Panc1 (cell line): ENCODE data around the gene KMT5B. TPM values are rescaled to one million over a fixed set of nuclear protein-coding genes. Genes with fewer than 3 reads are reported as not detected.

Source experiments
- ATAC-seq: fragments of 200-7000 bp; cut with Tn5 transposase; 2 replicates; pipeline ENCODE4 v1.9.1; 2020; ENCODE audit warnings: mild to moderate bottlenecking, moderate library complexity
- BruUV-seq: library from RNA; stranded (reverse); fragments of 400-500 nt; replicated peaks from 2 replicates; lab custom pipeline; 2021; lab: Mats Ljungman, UMichigan
- CTCF ChIA-PET: fragments of 300-600 bp; sonication (Branson Sonifier 250); formaldehyde crosslinking; loops from one replicate; lab custom pipeline; 2022; ENCODE audit warnings: antibody characterized with exemption; lab: Charles Lee
- POLR2A ChIA-PET: fragments of 300-600 bp; sonication (Branson Sonifier 250); formaldehyde crosslinking; loops from one replicate; lab custom pipeline; 2022; ENCODE audit warnings: antibody characterized with exemption; lab: Charles Lee
- DNase-seq: peaks from one replicate; pipeline ENCODE4 v3.0.0-alpha.2; 2010; ENCODE audit warnings: low read depth, low spot score
- H3K27ac ChIP-seq: 2 replicates; pipeline ENCODE4 v1.5.1; 2011; ENCODE audit warnings: mild to moderate bottlenecking, low read length, inconsistent platforms
- H3K27me3 ChIP-seq: fragments of 200-500 bp; sonication (Bioruptor generic); 2 replicates; pipeline ENCODE4 v1.6.0; 2014; ENCODE audit warnings: low read length, inconsistent platforms; ENCODE audit not compliant: control insufficient read depth, insufficient read depth
- H3K36me3 ChIP-seq: fragments of 200-500 bp; sonication (Bioruptor generic); 2 replicates; pipeline ENCODE4 v1.5.1; 2014; ENCODE audit warnings: inconsistent platforms, mild to moderate bottlenecking, low read length, moderate library complexity; ENCODE audit not compliant: control insufficient read depth, insufficient read depth
- H3K4me1 ChIP-seq: 2 replicates; pipeline ENCODE4 v1.5.1; 2011; ENCODE audit warnings: inconsistent platforms, mild to moderate bottlenecking, low read length, moderate library complexity; ENCODE audit not compliant: control insufficient read depth, insufficient read depth
- H3K4me3 ChIP-seq, 2 experiments: 2 replicates each; pipeline ENCODE4 v1.5.1; 2011 to 2012; ENCODE audit warnings: low read depth in 2 of 2, low read length in 2 of 2, mild to moderate bottlenecking in 2 of 2, inconsistent platforms in 1 of 2, moderate library complexity in 1 of 2
- H3K9me3 ChIP-seq: fragments of 200-500 bp; sonication (Bioruptor generic); 2 replicates; pipeline ENCODE4 v1.5.1; 2014; ENCODE audit warnings: low read depth, mild to moderate bottlenecking, inconsistent platforms, low read length, moderate library complexity; ENCODE audit not compliant: control insufficient read depth, insufficient read depth
- CTCF ChIP-seq: fragments of 450-650 bp; IDR thresholded peaks from 2 replicates; pipeline ENCODE4 v1.5.1; 2017; ENCODE audit warnings: mild to moderate bottlenecking
- POLR2AphosphoS5 ChIP-seq: IDR thresholded peaks from 2 replicates; pipeline ENCODE4 v1.6.1; 2012; ENCODE audit warnings: mild to moderate bottlenecking, low read depth, low read length, moderate library complexity
- REST ChIP-seq, 2 experiments: IDR thresholded peaks; 2 replicates each; pipeline ENCODE4 v1.6.1; 2011 to 2012; ENCODE audit warnings: low read depth in 2 of 2, control low read depth in 1 of 2, low read length in 1 of 2, mild to moderate bottlenecking in 1 of 2, moderate library complexity in 1 of 2; ENCODE audit not compliant: insufficient read depth in 1 of 2
- SIN3A ChIP-seq: IDR thresholded peaks from 2 replicates; pipeline ENCODE4 v1.6.1; 2012; ENCODE audit warnings: low read depth, mild to moderate bottlenecking, low read length, moderate library complexity, borderline replicate concordance; ENCODE audit not compliant: insufficient read depth
- TCF7L2 ChIP-seq: IDR thresholded peaks from 2 replicates; pipeline ENCODE4 v1.6.1; 2011; ENCODE audit warnings: mild to moderate bottlenecking, low read depth, low read length, inconsistent platforms
- in situ Hi-C: cut with HindIII; loops from 2 replicates; pipeline ENCODE4 v1.10.0; 2016; ENCODE audit warnings: low sequenced_read_pairs, low pct_unique_long_range_greater_than_20kb
- intact Hi-C: fragments of 100-400 bp; cut with micrococcal nuclease; formaldehyde crosslinking; loops from one replicate; pipeline ENCODE4 v1.10.0; 2022; ENCODE audit not compliant: unreplicated experiment
- total RNA-seq: library from RNA; stranded (reverse); gene quantifications from one replicate; pipeline ENCODE4 v1.2.1, GENCODE V29; 2021; ENCODE audit not compliant: unreplicated experiment

KMT5B gene
- total RNA-seq, 1 experiment from 2014 or later = 48.6 TPM

- TF ChIP-seq CTCF (no peak), POLR2AphosphoS5 (no peak), SIN3A (no peak), REST (IDR thresholded peaks at IDR 0.05; ENCODE audit: insufficient read depth in 1 of 2, low read depth in 2 of 2, low read length in 1 of 2) (no peak), TCF7L2 (no peak)
- Histone ChIP-seq H3K27ac (no peak overlapping the region), H3K9me3 (no peaks in the 10 kb centered on the region), H3K4me1 (no peaks in the 10 kb centered on the region), H3K4me3 (no peak overlapping the region), H3K27me3 (no peaks in the 10 kb centered on the region), H3K36me3 (peaks cover 30% of the 10 kb centered on the region)
- BruUV-seq = no TSS peak
- no peak for DNase-seq
- ATAC-seq = no peak
- in situ Hi-C loops (no loop called here), intact Hi-C loops (no loop called here)
- CTCF ChIA-PET = no interaction called here
- POLR2A ChIA-PET = no interaction called here
Measured at GRCh38 chr11:68165601-68166000, 47.5 kb downstream of the KMT5B start.

- Histone ChIP-seq H3K9me3 (no peaks in the 10 kb centered on the region), H3K4me3 (no peak overlapping the region), H3K36me3 (peaks cover 24% of the 10 kb centered on the region), H3K4me1 (no peaks in the 10 kb centered on the region), H3K27ac (no peak overlapping the region), H3K27me3 (no peaks in the 10 kb centered on the region)
- ATAC-seq (peak; percentile 49; the same call in 1 of the 2 replicates), DNase-seq (no peak)
- ChIA-PET CTCF (interaction anchor here (0.9 kb wide), 1 partner anchor 36 kb away, joined by 8 read pairs; no protein-coding TSS in a partner anchor), POLR2A (no interaction called here)
- TF ChIP-seq TCF7L2 = no peak
- no peak for TF ChIP-seq POLR2AphosphoS5
- TF ChIP-seq SIN3A = no peak
- TF ChIP-seq REST (IDR thresholded peaks at IDR 0.05; ENCODE audit: insufficient read depth in 1 of 2, low read depth in 2 of 2, low read length in 1 of 2) = no peak
- TF ChIP-seq CTCF = no peak
- BruUV-seq = no TSS peak
- intact Hi-C loops (no loop called here), in situ Hi-C loops (no loop called here)
Measured at GRCh38 chr11:68164437-68164836, 48.7 kb downstream of the KMT5B start.
